HCT116 (cell line): Measurements from ENCODE around the gene SLC9A6.
"Not testable (repeated sequence)": the region's sequence is repeated elsewhere in the genome, so short reads cannot be mapped to it uniquely, and the experiment has no call there.

Experiments
- CBX3 ChIP-seq: IDR thresholded peaks from 2 replicates; pipeline ENCODE4 v1.6.1; 2012; ENCODE audit warnings: low read depth
- EZH2 ChIP-seq: fragments of 200-600 bp; sonication (generic); IDR thresholded peaks from 2 replicates; pipeline ENCODE4 v1.6.1; 2017; ENCODE audit warnings: antibody characterized with exemption, mixed run types
- JUND ChIP-seq: IDR thresholded peaks from 2 replicates; pipeline ENCODE4 v1.6.1; 2012
- POLR2A ChIP-seq: IDR thresholded peaks from 2 replicates; pipeline ENCODE4 v1.7.0; 2011; ENCODE audit warnings: borderline replicate concordance; ENCODE audit not compliant: insufficient read depth, insufficient read length; ENCODE audit errors: extremely low read depth
- POLR2AphosphoS5 ChIP-seq: IDR thresholded peaks from 2 replicates; pipeline ENCODE4 v1.6.1; 2011; ENCODE audit warnings: mild to moderate bottlenecking, low read depth, low read length, moderate library complexity
- SP1 ChIP-seq: IDR thresholded peaks from 2 replicates; pipeline ENCODE4 v1.6.1; 2012; ENCODE audit warnings: low read depth
- ZFX ChIP-seq: fragments of 450-650 bp; IDR thresholded peaks from 2 replicates; pipeline ENCODE4 v1.6.1; 2017
- ZNF274 ChIP-seq: fragments of 200-500 bp; sonication (Bioruptor generic); IDR thresholded peaks from 2 replicates; pipeline ENCODE4 v1.6.1; 2014; ENCODE audit warnings: mild to moderate bottlenecking, low read depth, low read length, inconsistent platforms
- TF ChIP-seq, protein P1 (sequence below), 3 experiments: fragments of 200-600 bp in 1 of 3; sonication (generic) in 1 of 3; IDR thresholded peaks in 2 of 3; conservative IDR thresholded peaks in 1 of 3; 2 replicates each; pipeline ENCODE4 v1.5.1; 2012 to 2017; ENCODE audit warnings: low read depth in 2 of 3, low read length in 2 of 3, antibody characterized with exemption in 1 of 3, borderline replicate concordance in 1 of 3, control low read depth in 1 of 3, mild to moderate bottlenecking in 1 of 3, mixed read lengths in 1 of 3, mixed run types in 1 of 3, moderate library complexity in 1 of 3; ENCODE audit not compliant: insufficient read depth in 1 of 3

DNA sequence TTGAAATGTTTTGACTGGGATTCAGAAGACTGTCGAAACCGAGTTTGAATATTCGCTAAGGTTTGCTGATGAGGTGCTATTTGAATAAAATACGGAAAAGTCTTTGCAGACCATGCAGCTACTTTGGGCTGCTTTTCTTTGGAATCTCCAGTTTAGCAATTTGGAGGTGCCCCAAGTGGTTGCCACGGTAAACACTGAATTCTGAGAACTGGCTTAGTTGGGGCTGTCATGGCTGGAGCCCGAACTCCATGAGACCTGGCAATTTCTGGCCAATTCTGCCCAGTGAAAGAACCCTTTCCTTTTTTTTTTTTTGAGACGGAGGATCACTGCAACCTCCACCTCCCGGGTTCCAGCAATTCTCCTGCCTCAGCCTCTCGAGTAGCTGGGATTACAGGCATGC, 65.6 kb downstream of the SLC9A6 start:
- TF ChIP-seq, protein P1, sequence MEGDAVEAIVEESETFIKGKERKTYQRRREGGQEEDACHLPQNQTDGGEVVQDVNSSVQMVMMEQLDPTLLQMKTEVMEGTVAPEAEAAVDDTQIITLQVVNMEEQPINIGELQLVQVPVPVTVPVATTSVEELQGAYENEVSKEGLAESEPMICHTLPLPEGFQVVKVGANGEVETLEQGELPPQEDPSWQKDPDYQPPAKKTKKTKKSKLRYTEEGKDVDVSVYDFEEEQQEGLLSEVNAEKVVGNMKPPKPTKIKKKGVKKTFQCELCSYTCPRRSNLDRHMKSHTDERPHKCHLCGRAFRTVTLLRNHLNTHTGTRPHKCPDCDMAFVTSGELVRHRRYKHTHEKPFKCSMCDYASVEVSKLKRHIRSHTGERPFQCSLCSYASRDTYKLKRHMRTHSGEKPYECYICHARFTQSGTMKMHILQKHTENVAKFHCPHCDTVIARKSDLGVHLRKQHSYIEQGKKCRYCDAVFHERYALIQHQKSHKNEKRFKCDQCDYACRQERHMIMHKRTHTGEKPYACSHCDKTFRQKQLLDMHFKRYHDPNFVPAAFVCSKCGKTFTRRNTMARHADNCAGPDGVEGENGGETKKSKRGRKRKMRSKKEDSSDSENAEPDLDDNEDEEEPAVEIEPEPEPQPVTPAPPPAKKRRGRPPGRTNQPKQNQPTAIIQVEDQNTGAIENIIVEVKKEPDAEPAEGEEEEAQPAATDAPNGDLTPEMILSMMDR (IDR thresholded peaks at IDR 0.05 in 2 of 3, conservative IDR thresholded peaks at IDR 0.05 in 1 of 3; ENCODE audit: borderline replicate concordance in 1 of 3, insufficient read depth in 1 of 3, low read depth in 2 of 3, low read length in 2 of 3) = not testable (repeated sequence)
- not testable (repeated sequence) for TF ChIP-seq POLR2A, ZFX, POLR2AphosphoS5, JUND, EZH2, SP1, CBX3, ZNF274
